ENCODE measurements around the gene CACNA2D3.
A peak's percentile ranks its signal among the peaks of the same experiment; 100 is the strongest.

GRCh38 chr3:54374214-54374852 is 252.0 kb downstream of the CACNA2D3 start:
- TF ChIP-seq EZH2 (IDR thresholded peaks at IDR 0.05; ENCODE audit: low read length, unreplicated experiment) (no peak), CTCF (conservative IDR thresholded peaks at IDR 0.05; ENCODE audit: low read depth, low read length) (peak; percentile 42; the same call in 1 of the 2 replicates), EZH2phosphoT487 (IDR thresholded peaks at IDR 0.05; ENCODE audit: borderline replicate concordance, low read length) (no peak)
